Body of pancreas (tissue), 4 donors: ENCODE measurements around the gene AOX1. TPM values are rescaled to one million over a fixed set of nuclear protein-coding genes. Genes with fewer than 3 reads are reported as not detected.

Experiments
- ATAC-seq: fragments of 150-250 bp; one replicate; pipeline ENCODE4 v1.9.1; 2016
- DNase-seq, 4 donors: peaks; one replicate each; pipeline ENCODE4 v3.0.0-alpha.2; 2019
- H3K27ac ChIP-seq, 4 donors: fragments of 200-600 bp; sonication (generic); 1 replicate in 3 of 4; 2 replicates in 1 of 4; pipeline versions ENCODE4 v1.5.1 to v1.6.1; 2016 to 2019; ENCODE audit warnings: mild to moderate bottlenecking in 1 of 4, mixed read lengths in 1 of 4, moderate library complexity in 1 of 4
- H3K27me3 ChIP-seq, 2 donors: fragments of 200-600 bp; sonication (generic); one replicate each; pipeline ENCODE4 v1.6.0; 2016; ENCODE audit warnings: mild to moderate bottlenecking in 1 of 2
- H3K36me3 ChIP-seq, 2 donors: fragments of 200-600 bp; sonication (generic); replicated peaks in 1 of 2; 2 replicates each; pipeline ENCODE4 v1.5.1; 2016; ENCODE audit warnings: low read depth in 2 of 2; ENCODE audit not compliant: insufficient read depth in 1 of 2
- H3K4me1 ChIP-seq: fragments of 200-600 bp; sonication (generic); one replicate; pipeline ENCODE4 v1.6.0; 2016
- H3K4me3 ChIP-seq, 2 donors: fragments of 200-600 bp; sonication (generic); 1 replicate in 1 of 2; 2 replicates in 1 of 2; pipeline ENCODE4 v1.5.1; 2016 to 2019
- H3K9me3 ChIP-seq, 3 donors: fragments of 200-600 bp; sonication (generic); 1 replicate in 2 of 3; 2 replicates in 1 of 3; pipeline ENCODE4 v1.5.1; 2016
- POLR2A ChIP-seq, 3 donors: fragments of 450-650 bp; IDR thresholded peaks; one replicate each; pipeline ENCODE4 v1.6.1; 2016; ENCODE audit warnings: antibody characterized with exemption in 3 of 3, mild to moderate bottlenecking in 2 of 3
- WGBS, 2 donors: methylation state at CpG; one replicate each; pipeline ENCODE4 v1.1.5; 2017; 5-methylcytosine and 5-hydroxymethylcytosine counted together
- intact Hi-C: fragments of 100-400 bp; cut with DNase I; formaldehyde crosslinking; loops from one replicate; pipeline ENCODE4 v1.15.1; 2023
- total RNA-seq, 2 donors: library from RNA; depleted of rRNA; stranded (reverse); fragments of >200 nt; gene quantifications; one replicate each; pipeline ENCODE4 v1.1.0, GENCODE V29; 2016
- TF ChIP-seq, protein P1 (sequence below), 7 experiments: fragments of 450-650 bp in 4 of 7; fragments of 200-600 bp in 3 of 7; sonication (generic) in 3 of 7; IDR thresholded peaks; one replicate each; pipeline ENCODE4 v1.5.1; 2016 to 2019; ENCODE audit warnings: antibody characterized with exemption in 7 of 7

AOX1 gene
- total RNA-seq, 2 donors from 2014 or later, result 60.0 to 75.0 TPM

DNA sequence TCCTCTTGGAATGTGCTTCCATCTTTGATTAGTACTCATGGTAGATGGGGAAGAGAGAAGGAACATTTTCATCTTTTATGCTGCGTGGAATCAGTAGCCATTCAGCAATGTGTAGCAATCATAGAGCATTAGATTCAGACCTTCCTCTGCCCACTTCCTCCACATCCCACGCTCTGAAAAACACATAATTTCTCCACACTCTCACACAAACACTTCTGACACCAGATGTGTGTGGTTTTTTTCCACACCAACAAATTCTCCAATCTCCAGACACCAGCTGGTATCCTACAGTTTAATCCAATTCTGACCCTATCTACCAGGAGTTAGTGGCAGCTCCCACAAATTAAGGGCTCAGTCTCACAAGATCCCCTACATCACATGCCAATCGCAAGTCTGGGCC lies 103.3 kb downstream of the AOX1 start:
- TF ChIP-seq, protein P1, sequence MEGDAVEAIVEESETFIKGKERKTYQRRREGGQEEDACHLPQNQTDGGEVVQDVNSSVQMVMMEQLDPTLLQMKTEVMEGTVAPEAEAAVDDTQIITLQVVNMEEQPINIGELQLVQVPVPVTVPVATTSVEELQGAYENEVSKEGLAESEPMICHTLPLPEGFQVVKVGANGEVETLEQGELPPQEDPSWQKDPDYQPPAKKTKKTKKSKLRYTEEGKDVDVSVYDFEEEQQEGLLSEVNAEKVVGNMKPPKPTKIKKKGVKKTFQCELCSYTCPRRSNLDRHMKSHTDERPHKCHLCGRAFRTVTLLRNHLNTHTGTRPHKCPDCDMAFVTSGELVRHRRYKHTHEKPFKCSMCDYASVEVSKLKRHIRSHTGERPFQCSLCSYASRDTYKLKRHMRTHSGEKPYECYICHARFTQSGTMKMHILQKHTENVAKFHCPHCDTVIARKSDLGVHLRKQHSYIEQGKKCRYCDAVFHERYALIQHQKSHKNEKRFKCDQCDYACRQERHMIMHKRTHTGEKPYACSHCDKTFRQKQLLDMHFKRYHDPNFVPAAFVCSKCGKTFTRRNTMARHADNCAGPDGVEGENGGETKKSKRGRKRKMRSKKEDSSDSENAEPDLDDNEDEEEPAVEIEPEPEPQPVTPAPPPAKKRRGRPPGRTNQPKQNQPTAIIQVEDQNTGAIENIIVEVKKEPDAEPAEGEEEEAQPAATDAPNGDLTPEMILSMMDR (IDR thresholded peaks at IDR 0.05), result no peak
- no peak for TF ChIP-seq POLR2A (IDR thresholded peaks at IDR 0.05)
- no peaks in the 10 kb centered on the region for H3K4me1 ChIP-seq
- H3K27ac ChIP-seq, result no peak overlapping the region
- no peaks in the 10 kb centered on the region for H3K27me3 ChIP-seq
- no peak overlapping the region for H3K4me3 ChIP-seq
- H3K36me3 ChIP-seq, result no peaks in the 10 kb centered on the region
- H3K9me3 ChIP-seq, result no peaks in the 10 kb centered on the region
- DNase-seq (no peak), ATAC-seq (no peak)
- intact Hi-C loops, result no loop called here
- WGBS, 2 donors, result 76 to 86% methylated on average over 3 of the region's 3 CpGs

DNA sequence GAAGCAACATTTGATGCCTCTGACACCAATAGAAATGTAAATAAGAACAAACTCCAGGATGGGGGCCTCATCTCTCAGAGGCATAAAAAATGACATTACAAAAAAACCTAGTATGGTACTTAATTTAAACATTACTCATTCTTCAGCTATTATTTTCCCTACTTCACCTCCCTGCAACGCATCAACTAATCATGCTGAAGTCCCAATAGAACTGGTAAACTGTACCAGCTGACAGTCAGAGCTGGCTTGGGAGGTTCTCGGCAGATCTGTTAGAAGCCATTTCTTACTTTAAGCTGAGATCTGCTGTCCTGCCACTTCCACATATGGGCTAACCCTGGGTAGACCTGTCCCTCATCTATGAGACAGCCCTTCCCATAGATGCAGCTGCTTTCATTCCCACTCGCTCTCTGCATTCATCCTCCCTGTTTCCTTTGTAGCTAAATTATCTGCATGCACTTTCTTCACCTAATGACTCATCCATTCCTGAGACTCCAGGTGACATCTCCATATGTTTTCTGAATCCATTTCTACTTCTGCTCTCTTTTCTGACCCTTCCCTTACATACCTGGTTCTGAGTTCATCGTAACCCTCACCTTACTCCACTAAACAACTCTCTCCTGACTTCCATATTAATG lies 108.1 kb downstream of the AOX1 start:
- 87 to 91% methylated on average over 4 of the region's 4 CpGs for WGBS, 2 donors
- TF ChIP-seq POLR2A (IDR thresholded peaks at IDR 0.05), result no peak
- TF ChIP-seq, protein P1 (IDR thresholded peaks at IDR 0.05), result no peak
- Histone ChIP-seq H3K4me1 (no peaks in the 10 kb centered on the region), H3K9me3 (no peaks in the 10 kb centered on the region), H3K36me3 (no peaks in the 10 kb centered on the region), H3K27me3 (no peaks in the 10 kb centered on the region), H3K4me3 (no peak overlapping the region), H3K27ac (no peak overlapping the region)
- ATAC-seq, result no peak
- DNase-seq, result peak in 1 of 4 donors; percentile 17
- intact Hi-C loops, result no loop called here

DNA sequence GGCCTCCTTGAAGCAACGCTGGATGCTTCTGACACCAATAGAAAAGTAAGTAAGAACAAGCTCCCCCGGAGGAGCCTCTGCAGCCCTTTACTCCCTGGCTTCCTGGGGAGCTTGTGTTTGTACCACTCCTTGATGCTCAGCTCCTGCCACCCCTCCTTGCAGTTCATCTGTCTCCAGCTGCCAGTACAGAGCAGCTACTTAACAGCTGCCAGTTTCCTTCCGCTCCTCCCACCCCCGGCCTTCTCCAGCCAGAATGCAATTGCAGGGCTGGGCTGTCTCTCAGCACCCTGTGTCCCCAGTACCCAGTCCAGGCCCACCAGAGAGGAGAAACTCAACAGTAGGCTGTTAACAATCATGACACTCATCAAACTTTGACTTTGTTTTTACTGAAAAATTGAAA lies 109.4 kb downstream of the AOX1 start:
- ATAC-seq, result no peak
- Histone ChIP-seq H3K36me3 (no peaks in the 10 kb centered on the region), H3K9me3 (no peaks in the 10 kb centered on the region), H3K27ac (no peak overlapping the region), H3K4me3 (no peak overlapping the region), H3K27me3 (no peaks in the 10 kb centered on the region), H3K4me1 (no peaks in the 10 kb centered on the region)
- peak in 1 of 4 donors; percentile 23 for DNase-seq
- TF ChIP-seq, protein P1 (IDR thresholded peaks at IDR 0.05), result no peak
- intact Hi-C loops, result no loop called here
- whole genome bisulfite sequencing, 2 donors, result 66 to 71% methylated on average over 4 of the region's 4 CpGs

DNA sequence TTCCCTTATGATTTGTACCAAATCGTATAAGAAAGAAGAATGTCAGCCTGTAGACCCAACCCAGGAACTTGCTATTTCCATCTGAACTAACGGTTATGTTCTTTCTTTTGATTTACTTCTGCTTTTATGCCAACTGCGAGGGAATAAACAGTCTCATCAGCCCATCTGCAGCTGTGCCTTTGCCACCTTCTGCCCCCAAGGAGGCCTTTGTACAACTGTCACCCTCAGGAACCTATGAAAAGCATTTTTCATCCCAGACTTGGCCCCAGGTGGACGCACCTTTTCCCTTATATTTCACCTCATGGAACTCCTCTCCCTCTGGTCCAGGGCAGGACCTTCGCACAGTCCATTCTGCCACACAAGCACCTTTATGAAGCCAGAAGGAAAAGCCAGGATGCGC lies 109.8 kb downstream of the AOX1 start:
- Histone ChIP-seq H3K27ac (no peak overlapping the region), H3K36me3 (no peaks in the 10 kb centered on the region), H3K9me3 (no peaks in the 10 kb centered on the region), H3K27me3 (no peaks in the 10 kb centered on the region), H3K4me3 (no peak overlapping the region), H3K4me1 (no peaks in the 10 kb centered on the region)
- no peak for TF ChIP-seq POLR2A (IDR thresholded peaks at IDR 0.05)
- TF ChIP-seq, protein P1 (IDR thresholded peaks at IDR 0.05), result no peak
- intact Hi-C loops, result no loop called here
- ATAC-seq (no peak), DNase-seq (no peak)
- WGBS, 2 donors, result 70 to 91% methylated on average over 6 of the region's 6 CpGs

DNA sequence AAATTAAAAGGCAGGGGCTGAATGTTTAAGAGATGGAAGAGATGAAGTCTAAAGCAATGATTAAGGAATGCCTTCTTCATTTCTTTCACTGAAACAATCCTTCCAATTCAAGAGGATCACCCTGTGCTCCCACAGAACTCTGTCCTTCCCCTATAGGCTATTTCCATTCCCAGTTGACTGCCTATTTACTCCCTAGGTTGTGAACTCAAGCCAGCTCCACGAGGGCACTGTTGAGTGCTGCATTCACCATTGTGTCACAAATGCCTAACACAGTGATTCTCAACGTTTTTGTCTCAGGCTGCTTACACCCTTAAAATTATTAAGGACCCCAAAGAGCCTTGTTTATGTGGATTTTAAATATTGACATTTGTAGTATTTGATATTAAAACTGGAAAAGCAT lies 112.4 kb downstream of the AOX1 start:
- Histone ChIP-seq H3K4me1 (no peaks in the 10 kb centered on the region), H3K36me3 (no peaks in the 10 kb centered on the region), H3K27me3 (no peaks in the 10 kb centered on the region), H3K9me3 (no peaks in the 10 kb centered on the region), H3K27ac (no peak overlapping the region), H3K4me3 (no peak overlapping the region)
- ATAC-seq, result no peak
- TF ChIP-seq POLR2A (IDR thresholded peaks at IDR 0.05), result no peak
- TF ChIP-seq, protein P1 (IDR thresholded peaks at IDR 0.05), result no peak
- whole genome bisulfite sequencing, 2 donors, result 35 to 42% methylated on average over 2 of the region's 2 CpGs
- DNase-seq, result no peak
- intact Hi-C loops, result no loop called here
